ENCODE measurements around the gene KRT9.

DNA sequence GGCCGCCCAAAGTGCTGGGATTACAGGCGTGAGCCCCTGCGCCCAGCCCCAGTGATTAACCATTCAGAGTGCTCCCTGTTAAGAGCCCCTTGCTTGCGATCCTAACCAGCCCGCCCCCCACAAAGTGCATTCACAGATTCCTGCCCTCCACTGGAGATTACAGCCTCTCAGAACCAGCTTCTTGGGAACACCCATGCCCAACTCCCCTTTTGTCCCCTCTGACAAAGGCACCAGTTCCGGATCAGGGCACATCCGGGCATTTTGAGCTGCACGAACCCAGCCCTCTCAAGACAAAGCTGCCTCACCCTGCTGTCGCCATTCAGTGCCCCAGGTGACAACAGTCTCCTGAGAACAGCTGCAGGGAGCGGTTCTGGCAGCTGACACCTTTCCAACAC is 42.9 kb downstream of the KRT9 start:
- TF ChIP-seq, protein P1, sequence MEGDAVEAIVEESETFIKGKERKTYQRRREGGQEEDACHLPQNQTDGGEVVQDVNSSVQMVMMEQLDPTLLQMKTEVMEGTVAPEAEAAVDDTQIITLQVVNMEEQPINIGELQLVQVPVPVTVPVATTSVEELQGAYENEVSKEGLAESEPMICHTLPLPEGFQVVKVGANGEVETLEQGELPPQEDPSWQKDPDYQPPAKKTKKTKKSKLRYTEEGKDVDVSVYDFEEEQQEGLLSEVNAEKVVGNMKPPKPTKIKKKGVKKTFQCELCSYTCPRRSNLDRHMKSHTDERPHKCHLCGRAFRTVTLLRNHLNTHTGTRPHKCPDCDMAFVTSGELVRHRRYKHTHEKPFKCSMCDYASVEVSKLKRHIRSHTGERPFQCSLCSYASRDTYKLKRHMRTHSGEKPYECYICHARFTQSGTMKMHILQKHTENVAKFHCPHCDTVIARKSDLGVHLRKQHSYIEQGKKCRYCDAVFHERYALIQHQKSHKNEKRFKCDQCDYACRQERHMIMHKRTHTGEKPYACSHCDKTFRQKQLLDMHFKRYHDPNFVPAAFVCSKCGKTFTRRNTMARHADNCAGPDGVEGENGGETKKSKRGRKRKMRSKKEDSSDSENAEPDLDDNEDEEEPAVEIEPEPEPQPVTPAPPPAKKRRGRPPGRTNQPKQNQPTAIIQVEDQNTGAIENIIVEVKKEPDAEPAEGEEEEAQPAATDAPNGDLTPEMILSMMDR (conservative IDR thresholded peaks at IDR 0.05; ENCODE audit: low read depth, low read length), result no peak
- no peak for TF ChIP-seq EZH2 (IDR thresholded peaks at IDR 0.05; ENCODE audit: low read length, unreplicated experiment)
